Neural crest cell (in vitro differentiated cells): Measurements from ENCODE around the gene AKAP13. TPM values are rescaled to one million over a fixed set of nuclear protein-coding genes. Genes with fewer than 3 reads are reported as not detected.

Source experiments
- DNase-seq: peaks from one replicate; pipeline ENCODE4 v3.0.0; 2021; ENCODE audit warnings: low read depth, mixed read lengths, low spot score
- H3K27ac Mint-ChIP-seq: one replicate; pipeline ENCODE4 v1.8.0; 2021; ENCODE audit warnings: mild to moderate bottlenecking, mixed read lengths; ENCODE audit not compliant: unreplicated experiment
- H3K27me3 Mint-ChIP-seq: 2 replicates; pipeline ENCODE4 v1.8.0; 2021; ENCODE audit warnings: low read depth, mild to moderate bottlenecking, mixed read lengths
- H3K36me3 Mint-ChIP-seq: 2 replicates; pipeline ENCODE4 v1.8.0; 2021; ENCODE audit warnings: low read depth, mild to moderate bottlenecking, mixed read lengths
- H3K4me1 Mint-ChIP-seq: 2 replicates; pipeline ENCODE4 v1.8.0; 2021; ENCODE audit warnings: mixed read lengths
- H3K4me3 Mint-ChIP-seq: one replicate; pipeline ENCODE4 v1.8.0; 2021; ENCODE audit warnings: mild to moderate bottlenecking, mixed read lengths
- H3K9me3 Mint-ChIP-seq: 2 replicates; pipeline ENCODE4 v1.8.0; 2021; ENCODE audit warnings: mixed read lengths
- total RNA-seq: library from RNA; stranded (reverse); gene quantifications from 2 replicates; pipeline ENCODE4 v1.2.1, GENCODE V29; 2021
- TF ChIP-seq, protein P1 (sequence below): fragments of 200-600 bp; sonication (generic); conservative IDR thresholded peaks from 2 replicates; pipeline ENCODE4 v1.5.0; 2021; ENCODE audit warnings: antibody characterized with exemption, mild to moderate bottlenecking

Gene AKAP13
- total RNA-seq, 1 donor from 2014 or later = 81.3 TPM

DNA sequence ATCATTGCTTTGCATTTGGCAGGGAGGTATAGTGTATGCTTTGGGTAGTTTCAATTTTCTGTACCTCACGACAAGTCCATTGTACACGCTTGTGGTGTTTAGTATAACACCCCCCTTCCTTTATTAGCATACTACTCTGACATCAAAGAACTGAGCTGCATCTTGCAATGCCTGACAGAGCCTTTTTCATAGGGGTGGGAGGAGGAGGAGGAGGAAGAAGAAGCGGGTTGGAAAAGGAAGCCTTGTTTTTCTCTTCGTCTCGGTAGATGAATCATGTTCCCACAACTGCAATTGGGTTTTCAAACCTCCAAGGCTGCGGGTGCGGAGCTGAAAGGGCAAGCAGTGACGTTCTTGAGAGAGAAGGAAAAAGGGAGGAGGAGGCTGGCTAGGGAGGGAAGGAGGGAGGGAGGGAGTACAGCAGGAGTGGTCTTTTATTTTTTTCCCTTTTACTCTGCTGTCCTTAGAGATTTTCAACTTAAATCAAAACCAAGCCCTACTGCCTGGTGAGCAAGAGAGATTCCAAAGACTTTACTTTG is 238.6 kb downstream of the AKAP13 start:
- TF ChIP-seq, protein P1, sequence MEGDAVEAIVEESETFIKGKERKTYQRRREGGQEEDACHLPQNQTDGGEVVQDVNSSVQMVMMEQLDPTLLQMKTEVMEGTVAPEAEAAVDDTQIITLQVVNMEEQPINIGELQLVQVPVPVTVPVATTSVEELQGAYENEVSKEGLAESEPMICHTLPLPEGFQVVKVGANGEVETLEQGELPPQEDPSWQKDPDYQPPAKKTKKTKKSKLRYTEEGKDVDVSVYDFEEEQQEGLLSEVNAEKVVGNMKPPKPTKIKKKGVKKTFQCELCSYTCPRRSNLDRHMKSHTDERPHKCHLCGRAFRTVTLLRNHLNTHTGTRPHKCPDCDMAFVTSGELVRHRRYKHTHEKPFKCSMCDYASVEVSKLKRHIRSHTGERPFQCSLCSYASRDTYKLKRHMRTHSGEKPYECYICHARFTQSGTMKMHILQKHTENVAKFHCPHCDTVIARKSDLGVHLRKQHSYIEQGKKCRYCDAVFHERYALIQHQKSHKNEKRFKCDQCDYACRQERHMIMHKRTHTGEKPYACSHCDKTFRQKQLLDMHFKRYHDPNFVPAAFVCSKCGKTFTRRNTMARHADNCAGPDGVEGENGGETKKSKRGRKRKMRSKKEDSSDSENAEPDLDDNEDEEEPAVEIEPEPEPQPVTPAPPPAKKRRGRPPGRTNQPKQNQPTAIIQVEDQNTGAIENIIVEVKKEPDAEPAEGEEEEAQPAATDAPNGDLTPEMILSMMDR = no peak

DNA sequence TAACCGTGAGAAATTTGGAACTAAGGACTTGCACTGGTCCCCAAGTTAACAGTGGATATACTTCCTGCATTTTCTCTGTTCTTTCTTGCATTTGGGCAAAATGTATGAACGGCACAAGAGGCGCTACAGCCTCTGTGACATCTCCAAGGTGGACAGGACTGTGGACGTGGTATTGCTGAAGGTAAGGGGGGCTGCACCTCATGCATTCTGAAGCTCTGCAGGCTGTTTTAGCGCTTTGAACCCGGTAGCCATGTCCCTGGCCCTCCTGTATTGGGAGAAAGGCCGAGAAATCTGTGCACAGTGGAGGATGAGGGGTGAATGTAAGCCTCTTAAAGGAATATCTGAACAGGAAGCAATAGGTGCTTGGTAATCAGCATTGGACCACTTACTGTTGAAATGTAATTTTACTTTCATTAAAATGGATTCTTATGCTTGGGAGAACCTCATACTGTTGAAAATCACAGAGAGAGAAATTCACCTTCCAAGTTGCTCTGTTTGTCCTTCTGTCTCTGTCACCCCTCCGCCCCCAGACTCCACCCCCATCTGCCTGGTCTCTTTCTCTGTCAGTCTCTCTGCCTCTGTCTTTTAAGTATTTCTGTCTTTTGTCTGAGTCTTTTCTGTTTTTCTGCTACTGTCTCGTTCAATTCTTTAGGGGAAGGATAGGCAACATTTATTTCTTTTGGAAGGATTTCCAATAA is 239.7 kb downstream of the AKAP13 start:
- no peaks in the 10 kb centered on the region for H3K36me3 Mint-ChIP-seq
- H3K27me3 Mint-ChIP-seq = no peaks in the 10 kb centered on the region
- H3K27ac Mint-ChIP-seq = no peak overlapping the region
- no peak for DNase-seq
- H3K4me1 Mint-ChIP-seq = peaks cover 27% of the 10 kb centered on the region
- TF ChIP-seq, protein P1 = no peak
- no peak overlapping the region for H3K4me3 Mint-ChIP-seq
- H3K9me3 Mint-ChIP-seq = no peaks in the 10 kb centered on the region

More for the DNA sequence above, 238.6 kb downstream of the AKAP13 start:
- Mint-ChIP-seq H3K36me3 (no peaks in the 10 kb centered on the region), H3K9me3 (no peaks in the 10 kb centered on the region), H3K27me3 (no peaks in the 10 kb centered on the region), H3K27ac (no peak overlapping the region), H3K4me3 (no peak overlapping the region), H3K4me1 (peaks cover 27% of the 10 kb centered on the region)
- peak; percentile 44 for DNase-seq

DNA sequence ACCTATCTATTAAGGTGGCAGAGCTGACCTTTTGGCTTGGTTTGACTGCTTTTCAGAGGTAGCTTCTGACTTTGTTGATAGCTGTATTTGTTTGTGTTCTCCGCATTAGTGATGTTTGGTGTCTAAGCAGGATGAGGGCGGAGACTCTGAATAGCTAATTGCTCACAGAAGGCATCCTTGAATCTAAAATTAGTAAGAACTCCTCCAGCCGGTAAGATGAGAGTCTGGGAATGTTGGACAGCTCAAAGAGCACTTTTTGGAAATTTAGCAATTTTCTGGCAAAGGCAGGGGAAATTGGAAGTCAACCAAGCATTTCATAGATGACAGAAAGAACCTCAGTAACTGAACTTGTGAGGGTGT is 240.3 kb downstream of the AKAP13 start:
- Mint-ChIP-seq H3K27me3 (no peaks in the 10 kb centered on the region), H3K4me1 (peaks cover 26% of the 10 kb centered on the region), H3K27ac (no peak overlapping the region), H3K9me3 (no peaks in the 10 kb centered on the region), H3K36me3 (no peaks in the 10 kb centered on the region), H3K4me3 (no peak overlapping the region)
- TF ChIP-seq, protein P1 = no peak
- no peak for DNase-seq

DNA sequence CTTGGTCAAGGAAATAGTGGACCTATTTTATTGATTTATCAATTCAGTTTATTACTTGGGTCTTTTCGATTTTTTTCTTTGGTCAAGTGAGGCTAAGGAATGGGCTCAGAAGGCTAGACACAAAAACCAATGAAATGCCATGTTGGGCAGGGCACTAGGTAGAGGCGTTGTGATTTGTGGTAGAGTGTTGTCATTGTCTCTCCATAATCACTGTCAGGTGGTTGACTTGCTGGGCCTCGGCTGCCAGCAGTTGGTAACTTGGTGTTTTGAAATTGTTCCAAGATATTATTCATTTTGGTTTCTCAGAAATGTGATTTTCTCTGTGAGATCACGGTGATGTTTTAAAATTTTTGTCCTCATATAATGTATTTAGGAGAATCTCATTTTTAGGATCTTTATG is 240.7 kb downstream of the AKAP13 start:
- Mint-ChIP-seq H3K4me3 (no peak overlapping the region), H3K27ac (no peak overlapping the region), H3K4me1 (peaks cover 22% of the 10 kb centered on the region), H3K36me3 (no peaks in the 10 kb centered on the region), H3K27me3 (no peaks in the 10 kb centered on the region), H3K9me3 (no peaks in the 10 kb centered on the region)
- DNase-seq = no peak
- TF ChIP-seq, protein P1 = no peak

DNA sequence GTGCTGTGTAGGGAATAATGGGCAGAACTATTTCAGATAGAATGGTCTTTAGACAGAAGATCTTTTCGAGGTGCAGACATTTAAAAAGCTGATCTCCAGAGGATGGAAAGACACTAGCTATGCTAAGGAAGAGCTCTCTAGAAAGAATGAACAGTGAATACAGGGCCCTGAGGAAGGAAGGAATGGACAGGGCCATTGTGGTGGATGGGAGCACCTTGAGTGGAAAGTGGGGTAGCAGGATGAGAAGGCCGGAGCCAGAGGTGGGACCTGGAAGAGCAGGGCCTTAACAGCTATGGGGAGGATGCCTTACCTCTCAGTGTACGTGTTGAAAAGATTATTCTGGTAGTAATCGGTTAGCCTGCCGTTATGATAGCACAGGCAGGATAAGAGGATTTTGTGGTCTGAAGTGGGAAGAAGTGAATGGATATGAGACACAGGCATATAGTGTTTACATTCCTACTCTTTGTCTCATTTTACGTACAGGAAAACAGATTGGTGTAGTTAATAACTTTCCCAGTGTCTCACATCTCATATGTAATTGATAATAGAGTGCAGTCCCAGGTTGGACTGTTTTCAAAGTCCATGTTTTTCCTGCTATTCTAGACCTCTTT is 241.9 kb downstream of the AKAP13 start:
- H3K4me1 Mint-ChIP-seq = peaks cover 25% of the 10 kb centered on the region
- H3K36me3 Mint-ChIP-seq = peaks cover 5% of the 10 kb centered on the region
- H3K4me3 Mint-ChIP-seq = peak overlapping the region; percentile 2
- TF ChIP-seq, protein P1 = no peak
- no peak for DNase-seq
- no peaks in the 10 kb centered on the region for H3K9me3 Mint-ChIP-seq
- no peak overlapping the region for H3K27ac Mint-ChIP-seq
- no peaks in the 10 kb centered on the region for H3K27me3 Mint-ChIP-seq
